Large intestine (tissue), 3 donors: ENCODE results near the gene COA1. TPM values are rescaled to one million over a fixed set of nuclear protein-coding genes. Genes with fewer than 3 reads are reported as not detected.

ENCODE experiments used
- DNase-seq, 2 donors: peaks; one replicate each; pipeline versions ENCODE4 v3.0.0 to v3.0.0-alpha.2; 2013
- H3K27ac ChIP-seq: one replicate; pipeline ENCODE4 v1.5.1; 2013; ENCODE audit warnings: low read length
- H3K27me3 ChIP-seq: 2 replicates; pipeline ENCODE4 v1.6.1; 2013; ENCODE audit warnings: low read length; ENCODE audit not compliant: control insufficient read depth, insufficient read depth
- H3K36me3 ChIP-seq: 2 replicates; pipeline ENCODE4 v1.6.1; 2013; ENCODE audit warnings: low read length; ENCODE audit not compliant: control insufficient read depth, insufficient read depth
- H3K4me1 ChIP-seq: one replicate; pipeline ENCODE4 v1.6.1; 2013; ENCODE audit warnings: low read length; ENCODE audit not compliant: control insufficient read depth, insufficient read depth
- H3K4me3 ChIP-seq: one replicate; pipeline ENCODE4 v1.5.1; 2013; ENCODE audit warnings: low read length
- H3K9me3 ChIP-seq: one replicate; pipeline ENCODE4 v1.6.1; 2013; ENCODE audit warnings: mild to moderate bottlenecking, low read depth, low read length, moderate library complexity; ENCODE audit not compliant: control insufficient read depth
- WGBS: methylation state at CpG from one replicate; pipeline ENCODE4 v1.1.5; 2013; ENCODE audit warnings: low lambda C conversion rate; ENCODE audit not compliant: insufficient coverage; 5-methylcytosine and 5-hydroxymethylcytosine counted together
- polyA plus RNA-seq: library from polyadenylated mRNA; unstranded; fragments of 120-200 nt; gene quantifications from one replicate; pipeline ENCODE4 v1.2.1, GENCODE V29; 2013

COA1 gene
- polyA plus RNA-seq, 1 donor: 47.5 TPM

DNA sequence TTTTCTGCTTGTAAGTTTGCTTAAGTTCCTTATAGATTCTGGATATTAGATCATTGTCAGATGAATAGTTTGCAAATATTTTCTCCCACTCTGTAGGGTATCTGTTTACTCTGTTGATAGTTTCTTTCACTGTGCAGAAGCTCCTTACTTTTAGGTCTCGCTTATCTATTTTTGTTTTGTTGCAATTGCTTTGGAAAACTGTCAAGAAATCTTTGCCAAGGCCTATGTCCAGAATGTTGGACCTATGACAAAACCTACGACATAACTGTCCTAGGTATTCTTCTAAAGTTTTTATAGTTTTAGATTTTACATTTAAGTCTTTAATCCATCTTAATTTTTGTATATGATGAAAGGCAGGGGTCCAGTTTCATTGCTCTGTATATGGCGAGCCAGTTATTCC, 27.4 kb downstream of the COA1 start:
- Histone ChIP-seq H3K4me1 (no peaks in the 10 kb centered on the region), H3K36me3 (peaks cover 11% of the 10 kb centered on the region), H3K27me3 (no peaks in the 10 kb centered on the region), H3K4me3 (no peak overlapping the region), H3K9me3 (peaks cover 2% of the 10 kb centered on the region), H3K27ac (no peak overlapping the region)
- no peak for DNase-seq
- 100% methylated on average over 1 of the region's 3 CpGs for WGBS

DNA sequence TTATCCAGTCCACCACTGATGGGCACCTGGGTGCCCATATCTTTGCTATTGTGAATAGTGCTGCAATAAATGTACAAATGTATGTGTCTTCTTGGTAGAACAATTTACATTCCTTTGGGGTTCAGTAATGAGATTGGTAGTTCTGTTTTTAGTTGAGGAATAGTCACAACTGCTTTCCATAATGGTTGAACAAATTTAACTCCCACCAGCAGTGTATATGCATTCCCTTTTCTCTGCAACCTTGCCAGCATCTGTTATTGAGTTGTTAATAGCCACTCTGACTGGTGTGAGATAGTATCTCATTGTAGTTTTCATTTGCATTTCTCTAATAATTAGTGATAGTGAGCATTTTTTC, 27.8 kb downstream of the COA1 start:
- Histone ChIP-seq H3K4me1 (no peaks in the 10 kb centered on the region), H3K36me3 (peaks cover 11% of the 10 kb centered on the region), H3K9me3 (peaks cover 2% of the 10 kb centered on the region), H3K4me3 (no peak overlapping the region), H3K27me3 (no peaks in the 10 kb centered on the region), H3K27ac (no peak overlapping the region)
- no peak for DNase-seq

DNA sequence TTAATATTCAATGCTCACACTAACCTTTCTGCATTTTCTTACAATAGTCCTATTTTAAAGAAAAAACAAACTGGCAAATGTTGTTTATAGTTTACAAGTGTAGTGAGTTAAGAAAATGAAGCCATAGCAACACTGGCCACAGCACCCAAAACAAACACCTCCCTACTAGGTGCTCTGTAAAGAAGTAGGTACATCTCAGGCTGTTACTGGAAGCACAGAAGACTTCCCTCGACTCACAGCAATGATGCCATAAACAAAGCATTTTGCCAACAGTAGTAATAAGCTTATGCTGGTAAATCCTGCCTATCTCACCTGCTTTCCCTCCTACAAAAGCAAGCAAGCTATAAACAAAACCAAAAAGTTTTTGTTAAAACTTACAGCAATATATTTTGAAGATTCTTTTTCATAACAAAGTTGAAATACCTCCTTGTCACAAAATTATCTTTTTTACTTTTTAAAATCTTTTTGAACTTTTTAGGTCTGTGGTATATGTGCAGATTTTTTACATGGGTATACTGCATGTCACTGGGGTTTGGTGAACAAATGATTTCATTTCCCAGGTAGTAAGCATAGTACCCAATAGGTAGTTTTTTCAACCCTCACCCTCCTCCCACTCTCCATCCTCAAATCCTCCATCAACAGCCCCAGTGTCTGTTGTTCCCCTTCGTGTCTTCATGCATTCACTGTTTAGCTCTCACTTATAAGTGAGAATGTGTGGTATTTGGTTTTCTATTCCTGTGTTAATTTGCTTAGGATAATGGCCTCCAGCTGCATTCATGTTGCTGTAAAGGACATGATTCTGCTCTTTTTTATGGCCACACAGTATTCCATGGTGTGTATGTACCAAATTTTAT, 28.4 kb downstream of the COA1 start:
- no peak for DNase-seq
- no peak overlapping the region for H3K4me3 ChIP-seq
- no peaks in the 10 kb centered on the region for H3K4me1 ChIP-seq
- H3K27ac ChIP-seq: no peak overlapping the region
- peaks cover 11% of the 10 kb centered on the region for H3K36me3 ChIP-seq
- H3K27me3 ChIP-seq: no peaks in the 10 kb centered on the region
- no CpG with 5 or more reads among the region's 2 CpGs for WGBS
- H3K9me3 ChIP-seq: peaks cover 2% of the 10 kb centered on the region

- WGBS: 74% methylated on average over 5 of the region's 6 CpGs
- Histone ChIP-seq H3K9me3 (peaks cover under 1% of the 10 kb centered on the region), H3K27me3 (no peaks in the 10 kb centered on the region), H3K4me1 (no peaks in the 10 kb centered on the region), H3K36me3 (peaks cover 5% of the 10 kb centered on the region), H3K27ac (no peak overlapping the region), H3K4me3 (no peak overlapping the region)
- DNase-seq: peak in 1 of 2 donors; percentile 20
These were observed 29.2 kb downstream of the COA1 start for GRCh38 chr7:43700059-43700501.

DNA sequence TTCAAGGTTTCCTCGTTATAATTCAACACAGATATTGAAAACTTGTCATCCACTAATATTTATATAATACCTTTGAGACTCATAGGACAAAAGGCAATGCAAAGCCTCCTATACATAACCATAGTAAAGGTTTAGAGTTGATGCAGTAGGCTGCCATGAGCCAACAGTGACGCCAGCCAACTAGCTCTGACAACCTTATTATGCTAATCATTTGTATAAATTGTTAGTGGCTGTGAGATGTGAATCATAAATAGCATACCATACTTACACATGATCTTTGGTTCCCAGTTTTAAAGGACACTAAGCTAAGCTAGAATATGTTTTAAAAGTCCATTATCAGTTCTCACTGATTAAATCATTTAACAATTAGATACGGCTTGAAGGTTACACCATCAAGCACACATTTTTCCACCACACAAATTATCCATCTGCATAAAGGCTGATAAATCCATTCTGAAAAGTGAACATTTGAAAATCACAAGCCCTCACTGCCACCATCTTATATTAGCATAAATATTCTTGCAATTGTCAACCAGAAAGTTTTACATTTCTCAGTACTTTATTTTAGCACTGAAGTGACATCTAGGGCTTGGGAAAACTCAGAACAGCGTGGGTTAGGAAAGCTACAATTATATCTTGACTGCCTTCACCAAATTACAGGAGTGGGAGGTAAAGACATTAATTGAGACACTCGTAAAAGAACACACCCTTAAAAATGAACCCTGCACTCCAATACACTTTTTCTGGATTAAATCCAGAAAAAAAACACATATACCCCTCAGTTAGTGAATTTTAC, 30.7 kb downstream of the COA1 start:
- Histone ChIP-seq H3K4me3 (no peak overlapping the region), H3K36me3 (no peaks in the 10 kb centered on the region), H3K27me3 (no peaks in the 10 kb centered on the region), H3K4me1 (no peaks in the 10 kb centered on the region), H3K27ac (no peak overlapping the region), H3K9me3 (no peaks in the 10 kb centered on the region)
- WGBS: 63% methylated on average over 2 of the region's 5 CpGs
- DNase-seq: no peak

DNA sequence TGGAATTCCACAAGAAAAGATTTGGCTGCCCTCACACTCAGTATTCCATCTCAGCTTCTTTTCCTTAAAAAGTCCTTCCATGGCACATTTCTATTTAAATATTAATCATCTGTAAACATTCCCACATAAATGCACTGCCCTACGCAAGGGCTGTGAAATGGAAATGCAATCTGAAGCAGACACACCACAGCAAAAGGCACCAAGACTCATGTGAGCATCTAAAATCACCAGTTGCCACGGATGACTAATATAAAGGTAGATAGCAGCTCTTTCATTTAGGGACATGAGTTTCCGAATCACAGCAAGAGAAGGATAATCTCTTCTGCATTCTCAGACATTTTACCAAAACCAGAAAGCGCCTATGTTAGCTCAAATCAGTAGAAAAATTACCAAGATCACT, 31.6 kb downstream of the COA1 start:
- DNase-seq: no peak
- H3K27me3 ChIP-seq: no peaks in the 10 kb centered on the region
- H3K4me3 ChIP-seq: no peak overlapping the region
- H3K9me3 ChIP-seq: no peaks in the 10 kb centered on the region
- no peaks in the 10 kb centered on the region for H3K4me1 ChIP-seq
- 100% methylated on average over 1 of the region's 4 CpGs for WGBS
- no peak overlapping the region for H3K27ac ChIP-seq
- no peaks in the 10 kb centered on the region for H3K36me3 ChIP-seq

DNA sequence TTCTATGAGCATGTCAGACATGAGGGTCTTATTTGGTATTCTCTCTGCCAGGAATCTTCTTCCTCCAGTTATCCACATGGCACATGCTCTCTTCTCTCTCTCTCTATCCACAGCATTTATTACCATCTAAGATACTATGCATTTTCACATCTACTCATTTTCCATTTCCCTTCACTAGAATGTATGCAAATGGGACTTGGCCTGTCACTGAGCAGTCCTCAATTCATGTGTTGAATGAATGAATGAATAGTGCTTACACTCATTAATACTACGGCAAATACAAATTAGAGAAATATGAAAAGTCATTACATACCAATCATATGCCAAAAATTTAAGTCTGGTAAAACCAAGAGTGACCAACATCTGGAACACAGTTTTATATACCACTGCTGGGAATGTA, 34.0 kb downstream of the COA1 start:
- WGBS: no CpG with 5 or more reads among the region's 1 CpG
- H3K27me3 ChIP-seq: no peaks in the 10 kb centered on the region
- no peaks in the 10 kb centered on the region for H3K36me3 ChIP-seq
- H3K4me3 ChIP-seq: no peak overlapping the region
- DNase-seq: no peak
- H3K4me1 ChIP-seq: no peaks in the 10 kb centered on the region
- no peaks in the 10 kb centered on the region for H3K9me3 ChIP-seq
- no peak overlapping the region for H3K27ac ChIP-seq

GRCh38 chr7:43694399-43694748, 34.9 kb downstream of the COA1 start:
- no peaks in the 10 kb centered on the region for H3K36me3 ChIP-seq
- H3K4me1 ChIP-seq: no peaks in the 10 kb centered on the region
- DNase-seq: no peak
- H3K9me3 ChIP-seq: no peaks in the 10 kb centered on the region
- no peaks in the 10 kb centered on the region for H3K27me3 ChIP-seq
- WGBS: no CpG with 5 or more reads among the region's 2 CpGs
- H3K4me3 ChIP-seq: no peak overlapping the region
- H3K27ac ChIP-seq: no peak overlapping the region

- DNase-seq: peak in 1 of 2 donors; percentile 14
These were observed 35.5 kb downstream of the COA1 start for GRCh38 chr7:43693687-43694398.

DNA sequence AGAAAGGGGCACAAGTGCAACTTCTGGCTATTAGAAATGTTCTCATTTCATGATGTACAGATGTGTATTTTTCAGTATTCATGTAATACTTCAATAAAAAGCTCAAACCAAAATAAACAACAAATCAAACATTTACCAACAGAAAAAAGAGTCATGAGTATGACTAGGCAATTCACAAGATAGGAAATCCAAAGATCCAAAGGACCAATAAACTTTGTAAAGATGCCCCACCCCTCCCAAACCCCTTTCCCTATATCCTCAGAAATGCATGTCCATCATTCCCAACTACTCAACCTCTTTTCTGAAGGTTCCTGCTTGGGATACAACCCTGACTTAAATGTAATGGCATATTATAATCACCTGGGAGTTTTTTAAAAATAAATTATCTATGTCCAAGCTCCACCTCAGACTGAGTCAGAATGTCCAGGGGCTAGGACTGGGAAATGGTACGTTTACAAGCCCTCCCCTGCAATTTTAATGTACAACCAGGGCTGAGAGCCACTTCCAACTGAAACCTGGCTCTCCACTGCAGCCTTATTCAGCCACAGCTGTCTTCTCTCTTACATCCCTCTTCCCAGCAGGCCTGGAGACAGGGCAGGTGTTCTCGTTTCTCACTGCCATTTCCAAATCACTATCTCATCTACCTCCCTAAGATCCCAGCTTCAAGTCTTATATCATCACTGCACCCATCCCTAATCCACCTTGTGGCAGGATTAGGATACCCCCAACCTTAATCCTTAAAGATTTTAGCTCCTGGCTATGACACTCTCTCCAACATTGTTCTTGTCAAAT, 36.5 kb downstream of the COA1 start:
- no peak for DNase-seq
- Histone ChIP-seq H3K27me3 (no peaks in the 10 kb centered on the region), H3K36me3 (no peaks in the 10 kb centered on the region), H3K9me3 (no peaks in the 10 kb centered on the region), H3K27ac (no peak overlapping the region), H3K4me1 (no peaks in the 10 kb centered on the region), H3K4me3 (no peak overlapping the region)
- no CpG with 5 or more reads among the region's 2 CpGs for WGBS

More at GRCh38 chr7:43693687-43694398, 35.5 kb downstream of the COA1 start:
- H3K4me3 ChIP-seq: no peak overlapping the region
- no peaks in the 10 kb centered on the region for H3K27me3 ChIP-seq
- no CpG with 5 or more reads among the region's 4 CpGs for WGBS
- H3K4me1 ChIP-seq: no peaks in the 10 kb centered on the region
- H3K27ac ChIP-seq: no peak overlapping the region
- H3K36me3 ChIP-seq: no peaks in the 10 kb centered on the region
- no peaks in the 10 kb centered on the region for H3K9me3 ChIP-seq
